ENCODE results near the gene MIPOL1.

The MIPOL1 gene

GRCh38 chr14:37194698-37195097 is 3.0 kb upstream of the MIPOL1 start:
- DNase-seq (ENCODE audit: low read depth): no peak
- no peak overlapping the region for H3K4me3 ChIP-seq (ENCODE audit: low read length)
- TF ChIP-seq, protein P1, sequence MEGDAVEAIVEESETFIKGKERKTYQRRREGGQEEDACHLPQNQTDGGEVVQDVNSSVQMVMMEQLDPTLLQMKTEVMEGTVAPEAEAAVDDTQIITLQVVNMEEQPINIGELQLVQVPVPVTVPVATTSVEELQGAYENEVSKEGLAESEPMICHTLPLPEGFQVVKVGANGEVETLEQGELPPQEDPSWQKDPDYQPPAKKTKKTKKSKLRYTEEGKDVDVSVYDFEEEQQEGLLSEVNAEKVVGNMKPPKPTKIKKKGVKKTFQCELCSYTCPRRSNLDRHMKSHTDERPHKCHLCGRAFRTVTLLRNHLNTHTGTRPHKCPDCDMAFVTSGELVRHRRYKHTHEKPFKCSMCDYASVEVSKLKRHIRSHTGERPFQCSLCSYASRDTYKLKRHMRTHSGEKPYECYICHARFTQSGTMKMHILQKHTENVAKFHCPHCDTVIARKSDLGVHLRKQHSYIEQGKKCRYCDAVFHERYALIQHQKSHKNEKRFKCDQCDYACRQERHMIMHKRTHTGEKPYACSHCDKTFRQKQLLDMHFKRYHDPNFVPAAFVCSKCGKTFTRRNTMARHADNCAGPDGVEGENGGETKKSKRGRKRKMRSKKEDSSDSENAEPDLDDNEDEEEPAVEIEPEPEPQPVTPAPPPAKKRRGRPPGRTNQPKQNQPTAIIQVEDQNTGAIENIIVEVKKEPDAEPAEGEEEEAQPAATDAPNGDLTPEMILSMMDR (IDR thresholded peaks at IDR 0.05; ENCODE audit: insufficient read depth, low read depth, low read length, missing control alignments): no peak

- peak; percentile 79 for DNase-seq (ENCODE audit: low read depth)
- TF ChIP-seq, protein P1 (IDR thresholded peaks at IDR 0.05; ENCODE audit: insufficient read depth, low read depth, low read length, missing control alignments): no peak
- no peak overlapping the region for H3K4me3 ChIP-seq (ENCODE audit: low read length)
Measured at GRCh38 chr14:37195327-37195726, 2.4 kb upstream of the MIPOL1 start.

GRCh38 chr14:37196604-37197420 is 925 bp upstream of the MIPOL1 start:
- TF ChIP-seq, protein P1 (IDR thresholded peaks at IDR 0.05; ENCODE audit: insufficient read depth, low read depth, low read length, missing control alignments): no peak
- H3K4me3 ChIP-seq (ENCODE audit: low read length): peak overlapping the region; percentile 76
- DNase-seq (ENCODE audit: low read depth): peak; percentile 7

DNA sequence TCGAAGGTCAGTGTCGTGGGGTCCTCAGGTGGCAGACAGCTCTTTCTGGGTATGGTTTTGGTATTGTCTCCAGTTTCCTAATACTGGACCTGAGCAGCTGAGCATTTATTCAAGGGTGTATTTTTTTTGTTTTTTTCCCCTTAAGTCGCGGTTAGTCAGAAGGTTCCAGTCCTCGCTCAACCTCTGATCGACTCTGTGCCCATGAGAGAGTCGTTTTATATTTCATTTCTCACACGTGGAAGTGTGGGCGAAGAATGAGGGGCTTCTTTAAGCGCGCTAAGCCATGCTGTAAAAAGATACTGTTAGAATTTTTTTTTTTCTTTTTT is 499 bp downstream of the MIPOL1 start:
- H3K4me3 ChIP-seq (ENCODE audit: low read length): peak overlapping the region; percentile 76
- TF ChIP-seq, protein P1 (IDR thresholded peaks at IDR 0.05; ENCODE audit: insufficient read depth, low read depth, low read length, missing control alignments): no peak
- no peak for DNase-seq (ENCODE audit: low read depth)

GRCh38 chr14:37198907-37199306 is 1.2 kb downstream of the MIPOL1 start:
- no peak for DNase-seq (ENCODE audit: low read depth)
- TF ChIP-seq, protein P1 (IDR thresholded peaks at IDR 0.05; ENCODE audit: insufficient read depth, low read depth, low read length, missing control alignments): no peak
- peak overlapping the region; percentile 76 for H3K4me3 ChIP-seq (ENCODE audit: low read length)

DNA sequence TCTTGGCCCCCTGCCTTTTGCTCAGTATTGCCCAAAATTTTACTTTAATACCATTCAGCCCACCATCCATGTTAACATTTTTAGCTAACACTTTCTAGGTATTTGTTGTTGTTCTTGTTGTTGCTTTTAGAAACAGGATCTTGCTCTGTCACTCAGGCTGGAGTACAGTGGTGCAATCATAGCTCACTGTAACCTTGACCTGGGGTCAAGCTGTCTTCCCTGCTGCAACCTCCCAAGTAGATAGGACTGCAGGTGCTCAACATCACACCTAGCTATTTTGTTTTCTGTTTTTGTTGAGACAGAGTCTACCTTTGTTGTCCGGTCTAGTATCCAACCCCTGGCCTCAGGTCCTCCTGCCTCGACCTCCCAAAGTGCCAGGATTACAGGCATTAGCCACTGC is 4.0 kb downstream of the MIPOL1 start:
- TF ChIP-seq, protein P1 (IDR thresholded peaks at IDR 0.05; ENCODE audit: insufficient read depth, low read depth, low read length, missing control alignments): no peak
- no peak overlapping the region for H3K4me3 ChIP-seq (ENCODE audit: low read length)
- no peak for DNase-seq (ENCODE audit: low read depth)

GRCh38 chr14:37202265-37202664 is 4.5 kb downstream of the MIPOL1 start:
- H3K4me3 ChIP-seq (ENCODE audit: low read length): no peak overlapping the region
- peak; percentile 76 for DNase-seq (ENCODE audit: low read depth)
- TF ChIP-seq, protein P1 (IDR thresholded peaks at IDR 0.05; ENCODE audit: insufficient read depth, low read depth, low read length, missing control alignments): no peak
